22Rv1 (cell line): ENCODE data around the gene C2CD3.

Experiments
- CTCF ChIP-seq: fragments of 450-650 bp; IDR thresholded peaks from 2 replicates; pipeline ENCODE4 v1.5.1; 2017; ENCODE audit warnings: mild to moderate bottlenecking
- ZFX ChIP-seq: fragments of 450-650 bp; IDR thresholded peaks from 2 replicates; pipeline ENCODE4 v1.6.1; 2017; ENCODE audit warnings: antibody characterized with exemption, borderline replicate concordance

GRCh38 chr11:74091549-74091948 lies 79.3 kb downstream of the C2CD3 start:
- no peak for TF ChIP-seq CTCF
- no peak for TF ChIP-seq ZFX
